Stimulated activated CD8-positive, alpha-beta memory T cell treated with anti-CD3 and anti-CD28 coated beads, Interleukin-4, amount 100 ng/mL, for 24 hours (primary cell): ENCODE data around the gene CCDC87.

Experiments used
- DNase-seq: peaks from one replicate; pipeline ENCODE4 v3.0.0-alpha.2; 2020; ENCODE audit warnings: low read depth

Gene CCDC87

GRCh38 chr11:66579017-66579606 lies 13.8 kb downstream of the CCDC87 start:
- peak; percentile 73 for DNase-seq

GRCh38 chr11:66570850-66571180 lies 22.0 kb downstream of the CCDC87 start:
- DNase-seq, result no peak

- DNase-seq, result no peak
Measured at GRCh38 chr11:66570079-66570849, 22.6 kb downstream of the CCDC87 start.

- no peak for DNase-seq
Measured at GRCh38 chr11:66569076-66569475, 23.8 kb downstream of the CCDC87 start.

- peak; percentile 64 for DNase-seq
Measured at GRCh38 chr11:66568124-66568916, 24.5 kb downstream of the CCDC87 start, which contains the start of gene CTSF. TSS of gene CTSF (minus strand) at chr11:66568606. CDS start at chr11:66568486, 120 bp downstream.

- no peak for DNase-seq
Measured at GRCh38 chr11:66567787-66568123, 25.1 kb downstream of the CCDC87 start.

- no peak for DNase-seq
Measured at GRCh38 chr11:66566221-66566620, 26.6 kb downstream of the CCDC87 start.

GRCh38 chr11:66564984-66565383 lies 27.9 kb downstream of the CCDC87 start:
- DNase-seq, result no peak

GRCh38 chr11:66564538-66564937 lies 28.3 kb downstream of the CCDC87 start:
- no peak for DNase-seq

GRCh38 chr11:66563832-66564231 lies 29.0 kb downstream of the CCDC87 start:
- DNase-seq, result no peak

GRCh38 chr11:66562907-66563583 lies 29.8 kb downstream of the CCDC87 start:
- DNase-seq, result no peak

- DNase-seq, result no peak
Measured at GRCh38 chr11:66562275-66562674, 30.6 kb downstream of the CCDC87 start.

- DNase-seq, result no peak
Measured at GRCh38 chr11:66561975-66562248, 31.0 kb downstream of the CCDC87 start.

GRCh38 chr11:66561178-66561974 lies 31.5 kb downstream of the CCDC87 start:
- DNase-seq, result no peak

GRCh38 chr11:66559866-66560676 lies 32.8 kb downstream of the CCDC87 start:
- no peak for DNase-seq

GRCh38 chr11:66559142-66559865 lies 33.6 kb downstream of the CCDC87 start:
- peak; percentile 22 for DNase-seq

GRCh38 chr11:66557733-66558326 lies 35.0 kb downstream of the CCDC87 start:
- no peak for DNase-seq

GRCh38 chr11:66556086-66556485 lies 36.8 kb downstream of the CCDC87 start:
- no peak for DNase-seq

GRCh38 chr11:66555416-66555815 lies 37.4 kb downstream of the CCDC87 start:
- DNase-seq, result no peak

- no peak for DNase-seq
Measured at GRCh38 chr11:66554602-66555001, 38.3 kb downstream of the CCDC87 start.
